OCI-LY7 (cell line): ENCODE measurements around the gene PPP1R9B. TPM values are rescaled to one million over a fixed set of nuclear protein-coding genes. Genes with fewer than 3 reads are reported as not detected.

Source experiments
- BruUV-seq: library from RNA; stranded (reverse); fragments of 400-500 nt; replicated peaks from 2 replicates; lab custom pipeline; 2021; lab: Mats Ljungman, UMichigan
- CTCF ChIA-PET: fragments of 300-600 bp; sonication (Branson Sonifier 250); formaldehyde crosslinking; loops from one replicate; lab custom pipeline; 2022; ENCODE audit warnings: antibody characterized with exemption; ENCODE audit not compliant: unreplicated experiment; lab: Charles Lee
- POLR2A ChIA-PET: fragments of 300-600 bp; sonication (Branson Sonifier 250); formaldehyde crosslinking; loops from one replicate; lab custom pipeline; 2022; ENCODE audit warnings: antibody characterized with exemption; lab: Charles Lee
- DNase-seq: peaks from one replicate; pipeline ENCODE4 v3.0.0-alpha.2; 2015; ENCODE audit warnings: low spot score
- H2AFZ ChIP-seq: fragments of 200-600 bp; sonication (generic), shearing (Covaris generic); 2 replicates; pipeline ENCODE4 v1.6.1; 2014; ENCODE audit warnings: mild to moderate bottlenecking, antibody characterized with exemption, low read length, moderate library complexity
- H3K27ac ChIP-seq: fragments of 200-600 bp; sonication (generic); 2 replicates; pipeline ENCODE4 v1.5.1; 2014; ENCODE audit warnings: mixed run types, low read depth, mild to moderate bottlenecking, moderate library complexity, low read length, inconsistent platforms; ENCODE audit not compliant: poor library complexity, severe bottlenecking
- H3K36me3 ChIP-seq: fragments of 200-600 bp; sonication (generic); 2 replicates; pipeline ENCODE4 v1.6.1; 2014; ENCODE audit warnings: mild to moderate bottlenecking, antibody characterized with exemption, low read length, moderate library complexity, mixed read lengths; ENCODE audit not compliant: insufficient read depth
- H3K4me1 ChIP-seq: fragments of 200-600 bp; sonication (generic); 2 replicates; pipeline ENCODE4 v1.5.1; 2014; ENCODE audit warnings: mild to moderate bottlenecking, low read length; ENCODE audit not compliant: insufficient read depth, poor library complexity, severe bottlenecking
- H3K4me2 ChIP-seq: fragments of 200-600 bp; sonication (generic); 2 replicates; pipeline ENCODE4 v1.6.1; 2014; ENCODE audit warnings: mild to moderate bottlenecking, low read length
- H3K4me3 ChIP-seq: fragments of 200-600 bp; sonication (generic); 2 replicates; pipeline ENCODE4 v1.5.1; 2014; ENCODE audit warnings: mild to moderate bottlenecking, low read depth, low read length; ENCODE audit not compliant: poor library complexity, severe bottlenecking
- H3K79me2 ChIP-seq: fragments of 200-600 bp; sonication (generic); 2 replicates; pipeline ENCODE4 v1.6.1; 2016; ENCODE audit warnings: low read depth, mild to moderate bottlenecking, low read length, moderate library complexity, mixed read lengths; ENCODE audit not compliant: insufficient read depth
- H3K9me2 ChIP-seq: fragments of 200-600 bp; sonication (generic); 2 replicates; pipeline ENCODE4 v1.6.1; 2016; ENCODE audit warnings: mild to moderate bottlenecking, low read length, mixed read lengths; ENCODE audit not compliant: insufficient read depth
- H3K9me3 ChIP-seq: fragments of 200-600 bp; sonication (generic); 2 replicates; pipeline ENCODE4 v1.6.1; 2014; ENCODE audit warnings: mild to moderate bottlenecking, mixed run types, low read length, mixed read lengths
- H4K20me1 ChIP-seq: fragments of 200-600 bp; sonication (generic); 2 replicates; pipeline ENCODE4 v1.6.1; 2014; ENCODE audit warnings: mild to moderate bottlenecking, antibody characterized with exemption, low read length, moderate library complexity, mixed read lengths; ENCODE audit not compliant: insufficient read depth
- EZH2phosphoT487 ChIP-seq: fragments of 200-600 bp; sonication (generic); IDR thresholded peaks from 2 replicates; pipeline ENCODE4 v1.6.1; 2018; ENCODE audit warnings: low read depth, borderline replicate concordance, mild to moderate bottlenecking, mixed run types, antibody characterized with exemption, low read length, moderate library complexity, mixed read lengths
- intact Hi-C: fragments of 100-400 bp; cut with micrococcal nuclease; formaldehyde crosslinking; loops from one replicate; pipeline ENCODE4 v1.10.0; 2022; ENCODE audit not compliant: unreplicated experiment
- total RNA-seq, 2 experiments: library from RNA; depleted of rRNA in 1 of 2; stranded (reverse); fragments of >200 nt in 1 of 2; shearing (Covaris generic) in 1 of 2; gene quantifications; 2 replicates each; pipeline ENCODE4 v1.2.3, GENCODE V29; 2014 to 2022
- TF ChIP-seq, protein P1 (sequence below): fragments of 200-600 bp; sonication (generic); conservative IDR thresholded peaks from 2 replicates; pipeline ENCODE4 v1.5.1; 2014; ENCODE audit warnings: mild to moderate bottlenecking, antibody characterized with exemption, low read length, moderate library complexity, mixed read lengths

The PPP1R9B gene
- total RNA-seq, 2 experiments from 2014 or later: 45.3 to 87.0 TPM

GRCh38 chr17:50187751-50188530, 37.5 kb upstream of the PPP1R9B start:
- ChIA-PET CTCF (interaction anchor here (0.8 kb wide), 1 partner anchor 9 kb away, joined by 4 read pairs; no protein-coding TSS in a partner anchor), POLR2A (interaction anchor here (0.5 kb wide), 1 partner anchor 12 kb away, joined by 3 read pairs; no protein-coding TSS in a partner anchor)
- no peaks in the 10 kb centered on the region for H3K9me3 ChIP-seq
- no peak overlapping the region for H3K4me3 ChIP-seq
- peaks cover 23% of the 10 kb centered on the region for H3K4me1 ChIP-seq
- no peak for DNase-seq
- no peaks in the 10 kb centered on the region for H3K36me3 ChIP-seq
- no peak overlapping the region for H2AFZ ChIP-seq
- TF ChIP-seq, protein P1, sequence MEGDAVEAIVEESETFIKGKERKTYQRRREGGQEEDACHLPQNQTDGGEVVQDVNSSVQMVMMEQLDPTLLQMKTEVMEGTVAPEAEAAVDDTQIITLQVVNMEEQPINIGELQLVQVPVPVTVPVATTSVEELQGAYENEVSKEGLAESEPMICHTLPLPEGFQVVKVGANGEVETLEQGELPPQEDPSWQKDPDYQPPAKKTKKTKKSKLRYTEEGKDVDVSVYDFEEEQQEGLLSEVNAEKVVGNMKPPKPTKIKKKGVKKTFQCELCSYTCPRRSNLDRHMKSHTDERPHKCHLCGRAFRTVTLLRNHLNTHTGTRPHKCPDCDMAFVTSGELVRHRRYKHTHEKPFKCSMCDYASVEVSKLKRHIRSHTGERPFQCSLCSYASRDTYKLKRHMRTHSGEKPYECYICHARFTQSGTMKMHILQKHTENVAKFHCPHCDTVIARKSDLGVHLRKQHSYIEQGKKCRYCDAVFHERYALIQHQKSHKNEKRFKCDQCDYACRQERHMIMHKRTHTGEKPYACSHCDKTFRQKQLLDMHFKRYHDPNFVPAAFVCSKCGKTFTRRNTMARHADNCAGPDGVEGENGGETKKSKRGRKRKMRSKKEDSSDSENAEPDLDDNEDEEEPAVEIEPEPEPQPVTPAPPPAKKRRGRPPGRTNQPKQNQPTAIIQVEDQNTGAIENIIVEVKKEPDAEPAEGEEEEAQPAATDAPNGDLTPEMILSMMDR: no peak
- no peak for TF ChIP-seq EZH2phosphoT487
- H3K27ac ChIP-seq: no peak overlapping the region
- H3K9me2 ChIP-seq: no peaks in the 10 kb centered on the region
- intact Hi-C loops: no loop called here
- H4K20me1 ChIP-seq: no peaks in the 10 kb centered on the region
- H3K79me2 ChIP-seq: no peaks in the 10 kb centered on the region
- no peak overlapping the region for H3K4me2 ChIP-seq
- BruUV-seq: no TSS peak

DNA sequence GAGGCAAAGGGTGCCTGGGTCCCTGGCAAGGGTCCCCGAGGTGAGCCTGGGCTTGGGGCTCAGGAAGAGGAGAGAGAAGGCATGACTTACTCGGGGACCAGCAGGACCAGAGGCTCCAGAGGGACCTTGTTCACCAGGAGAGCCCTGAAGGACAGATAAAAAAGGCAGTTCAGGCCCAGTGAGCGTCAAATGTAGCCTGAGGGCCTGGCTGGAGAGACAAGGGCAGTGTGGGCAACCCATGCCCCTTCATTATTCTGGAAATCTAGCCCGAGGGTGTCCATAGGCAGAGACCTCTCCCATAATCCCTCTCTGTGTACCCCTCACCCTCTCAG, 36.9 kb upstream of the PPP1R9B start:
- intact Hi-C loops: no loop called here
- DNase-seq: no peak
- BruUV-seq: no TSS peak
- no peaks in the 10 kb centered on the region for H4K20me1 ChIP-seq
- ChIA-PET POLR2A (interaction anchor here (0.5 kb wide), 1 partner anchor 12 kb away, joined by 3 read pairs; no protein-coding TSS in a partner anchor), CTCF (no interaction called here)
- H3K4me1 ChIP-seq: peaks cover 25% of the 10 kb centered on the region
- H3K27ac ChIP-seq: no peak overlapping the region
- no peaks in the 10 kb centered on the region for H3K9me2 ChIP-seq
- no peaks in the 10 kb centered on the region for H3K9me3 ChIP-seq
- no peaks in the 10 kb centered on the region for H3K36me3 ChIP-seq
- H2AFZ ChIP-seq: no peak overlapping the region
- no peaks in the 10 kb centered on the region for H3K79me2 ChIP-seq
- no peak overlapping the region for H3K4me2 ChIP-seq
- H3K4me3 ChIP-seq: no peak overlapping the region
- TF ChIP-seq, protein P1: no peak
- TF ChIP-seq EZH2phosphoT487: no peak
